ENCODE data around the gene LRRC8C. TPM values are rescaled to one million over a fixed set of nuclear protein-coding genes. Genes with fewer than 3 reads are reported as not detected.

LRRC8C gene
- total and polyA plus RNA-seq, 2 donors (not counting 1 experiment from before 2014, with no cell fraction given): 3.9 to 6.8 TPM

- Histone ChIP-seq H3K27me3 (replicated peaks in 1 of 4; ENCODE audit: control extremely low read depth in 1 of 4, control insufficient read depth in 3 of 4, insufficient read depth in 4 of 4, low read length in 3 of 4) (no peaks in the 10 kb centered on the region), H3K9ac (ENCODE audit: low read length) (no peak overlapping the region), H3K79me2 (ENCODE audit: control insufficient read depth, insufficient read depth, low read length) (no peaks in the 10 kb centered on the region), H3K9me3 (ENCODE audit: control extremely low read depth in 1 of 3, control insufficient read depth in 2 of 3, insufficient read depth in 1 of 3, low read length in 2 of 3) (no peaks in the 10 kb centered on the region), H3K4me3 (ENCODE audit: control extremely low read depth in 1 of 5, extremely low read depth in 1 of 5, insufficient read depth in 1 of 5, low read depth in 2 of 5, low read length in 4 of 5) (no peak overlapping the region), H4K20me1 (ENCODE audit: control insufficient read depth, insufficient read depth, low read length, poor library complexity, severe bottlenecking) (no peaks in the 10 kb centered on the region), H2AFZ (ENCODE audit: insufficient read depth, low read depth, low read length, poor library complexity, severe bottlenecking) (no peak overlapping the region), H3K4me2 (replicated peaks; ENCODE audit: low read depth, low read length, poor library complexity, severe bottlenecking) (no peak overlapping the region), H3K36me3 (replicated peaks in 1 of 2; ENCODE audit: control extremely low read depth in 1 of 2, control insufficient read depth in 1 of 2, extremely low read depth in 1 of 2, insufficient read depth in 2 of 2, low read length in 1 of 2) (no peaks in the 10 kb centered on the region), H3K27ac (ENCODE audit: low read length in 2 of 2) (no peak overlapping the region), H3K4me1 (ENCODE audit: control insufficient read depth in 2 of 2, insufficient read depth in 2 of 2, low read length in 2 of 2) (peaks cover 0 to 5% of the 10 kb centered on the region in 2 donors)
- intact Hi-C loops (cut with micrococcal nuclease): no loop called here
- Mint-ChIP-seq H3K27ac (no peak overlapping the region), H3K4me3 (no peak overlapping the region), H3K9me3 (ENCODE audit: insufficient read depth) (no peaks in the 10 kb centered on the region), H3K27me3 (no peaks in the 10 kb centered on the region), H3K4me1 (peaks cover 4% of the 10 kb centered on the region)
- CTCF ChIA-PET: no interaction called here
- WGBS (ENCODE audit: insufficient coverage): no CpG with 5 or more reads among the region's 3 CpGs
- no peak for DNase-seq
- no peak for ATAC-seq (ENCODE audit: low read depth)
- TF ChIP-seq CTCF (IDR thresholded peaks at IDR 0.05) (no peak), EZH2 (IDR thresholded peaks at IDR 0.05; ENCODE audit: borderline replicate concordance, insufficient read depth, low read depth, low read length, poor library complexity, severe bottlenecking) (no peak)
- POLR2A ChIA-PET: no interaction called here
These were observed 99.8 kb downstream of the LRRC8C start for GRCh38 chr1:89732643-89733222.

GRCh38 chr1:89733748-89734147 is 100.8 kb downstream of the LRRC8C start:
- Histone ChIP-seq H3K4me3 (ENCODE audit: control extremely low read depth in 1 of 5, extremely low read depth in 1 of 5, insufficient read depth in 1 of 5, low read depth in 2 of 5, low read length in 4 of 5) (no peak overlapping the region), H3K4me1 (ENCODE audit: control insufficient read depth in 2 of 2, insufficient read depth in 2 of 2, low read length in 2 of 2) (no peaks in the 10 kb centered on the region), H3K27me3 (replicated peaks in 1 of 4; ENCODE audit: control extremely low read depth in 1 of 4, control insufficient read depth in 3 of 4, insufficient read depth in 4 of 4, low read length in 3 of 4) (no peaks in the 10 kb centered on the region), H3K79me2 (ENCODE audit: control insufficient read depth, insufficient read depth, low read length) (no peaks in the 10 kb centered on the region), H2AFZ (ENCODE audit: insufficient read depth, low read depth, low read length, poor library complexity, severe bottlenecking) (no peak overlapping the region), H3K36me3 (replicated peaks in 1 of 2; ENCODE audit: control extremely low read depth in 1 of 2, control insufficient read depth in 1 of 2, extremely low read depth in 1 of 2, insufficient read depth in 2 of 2, low read length in 1 of 2) (no peaks in the 10 kb centered on the region), H4K20me1 (ENCODE audit: control insufficient read depth, insufficient read depth, low read length, poor library complexity, severe bottlenecking) (no peaks in the 10 kb centered on the region), H3K27ac (ENCODE audit: low read length in 2 of 2) (no peak overlapping the region), H3K9me3 (ENCODE audit: control extremely low read depth in 1 of 3, control insufficient read depth in 2 of 3, insufficient read depth in 1 of 3, low read length in 2 of 3) (no peaks in the 10 kb centered on the region), H3K4me2 (replicated peaks; ENCODE audit: low read depth, low read length, poor library complexity, severe bottlenecking) (no peak overlapping the region), H3K9ac (ENCODE audit: low read length) (no peak overlapping the region)
- intact Hi-C loops (cut with micrococcal nuclease): no loop called here
- Mint-ChIP-seq H3K9me3 (ENCODE audit: insufficient read depth) (no peaks in the 10 kb centered on the region), H3K4me3 (no peak overlapping the region), H3K27ac (no peak overlapping the region), H3K27me3 (no peaks in the 10 kb centered on the region), H3K4me1 (no peaks in the 10 kb centered on the region)
- ATAC-seq (ENCODE audit: low read depth): no peak
- POLR2A ChIA-PET: no interaction called here
- no peak for TF ChIP-seq EZH2 (IDR thresholded peaks at IDR 0.05; ENCODE audit: borderline replicate concordance, insufficient read depth, low read depth, low read length, poor library complexity, severe bottlenecking)
- no peak for TF ChIP-seq CTCF (IDR thresholded peaks at IDR 0.05)
- CTCF ChIA-PET: no interaction called here
- WGBS (ENCODE audit: insufficient coverage): 100% methylated on average over 2 of the region's 4 CpGs
- no peak for DNase-seq
